Activated CD8-positive, alpha-beta T cell treated with anti-CD3 and anti-CD28 coated beads, Interleukin-2, amount 10 ng/mL, durations not matched to agents 7 days and 5 days (primary cell): ENCODE results near the gene BCAR1. TPM values are rescaled to one million over a fixed set of nuclear protein-coding genes. Genes with fewer than 3 reads are reported as not detected.
A peak's percentile ranks its signal among the peaks of the same experiment; 100 is the strongest.
"Not testable (repeated sequence)": the region's sequence is repeated elsewhere in the genome, so short reads cannot be mapped to it uniquely, and the experiment has no call there.

ENCODE experiments used
- ATAC-seq: fragments of 150-1000 bp; cut with Tn5 transposase; one replicate; pipeline ENCODE4 v1.10.0; 2021; ENCODE audit warnings: moderate library complexity
- CTCF ChIA-PET: fragments of 350-600 bp; sonication (Branson Sonifier 250); formaldehyde crosslinking; loops from one replicate; lab custom pipeline; 2021; ENCODE audit warnings: antibody characterized with exemption; lab: Charles Lee
- POLR2A ChIA-PET: fragments of 350-600 bp; sonication (Branson Sonifier 250); formaldehyde crosslinking; loops from one replicate; lab custom pipeline; 2021; ENCODE audit warnings: antibody characterized with exemption; lab: Charles Lee
- DNase-seq: peaks from one replicate; pipeline ENCODE4 v3.0.0-alpha.2; 2020
- H3K27ac Mint-ChIP-seq: one replicate; pipeline ENCODE4 v1.8.0; 2021; ENCODE audit warnings: mild to moderate bottlenecking, mixed read lengths
- H3K27me3 Mint-ChIP-seq: one replicate; pipeline ENCODE4 v1.8.0; 2021; ENCODE audit warnings: low read depth, mixed read lengths
- H3K36me3 Mint-ChIP-seq: one replicate; pipeline ENCODE4 v1.8.0; 2021; ENCODE audit warnings: low read depth, mixed read lengths
- H3K4me1 Mint-ChIP-seq: one replicate; pipeline ENCODE4 v1.8.0; 2021; ENCODE audit warnings: low read depth, mixed read lengths
- H3K4me3 Mint-ChIP-seq: one replicate; pipeline ENCODE4 v1.8.0; 2021; ENCODE audit warnings: mild to moderate bottlenecking, mixed read lengths
- H3K9me3 Mint-ChIP-seq: one replicate; pipeline ENCODE4 v1.8.0; 2022; ENCODE audit warnings: mixed read lengths; ENCODE audit not compliant: insufficient read depth
- total RNA-seq, 2 experiments: library from RNA; stranded (reverse); gene quantifications; one replicate each; pipeline ENCODE4 v1.2.3, GENCODE V29; 2021

BCAR1 gene
- total RNA-seq, 2 experiments from 2014 or later, result 0.08 TPM; not detected in 1

- Mint-ChIP-seq H3K4me3 (no peak overlapping the region), H3K36me3 (no peaks in the 10 kb centered on the region), H3K27ac (no peak overlapping the region), H3K27me3 (no peaks in the 10 kb centered on the region), H3K4me1 (peaks cover 7% of the 10 kb centered on the region), H3K9me3 (no peaks in the 10 kb centered on the region)
- CTCF ChIA-PET, result no interaction called here
- DNase-seq (no peak), ATAC-seq (no peak)
- POLR2A ChIA-PET, result no interaction called here
These were observed 26.3 kb downstream of the BCAR1 start for GRCh38 chr16:75225092-75225491.

GRCh38 chr16:75224306-75225082, 26.9 kb downstream of the BCAR1 start:
- no peak overlapping the region for H3K4me3 Mint-ChIP-seq
- CTCF ChIA-PET, result interaction anchor here (0.9 kb wide), 1 partner anchor 25 kb away, joined by 3 read pairs; no protein-coding TSS in a partner anchor
- DNase-seq, result no peak
- no peaks in the 10 kb centered on the region for H3K36me3 Mint-ChIP-seq
- H3K4me1 Mint-ChIP-seq, result peaks cover 12% of the 10 kb centered on the region
- POLR2A ChIA-PET, result no interaction called here
- H3K27ac Mint-ChIP-seq, result no peak overlapping the region
- no peak for ATAC-seq
- no peaks in the 10 kb centered on the region for H3K9me3 Mint-ChIP-seq
- no peaks in the 10 kb centered on the region for H3K27me3 Mint-ChIP-seq

- H3K9me3 Mint-ChIP-seq, H3K4me3 Mint-ChIP-seq, H3K27ac Mint-ChIP-seq, H3K27me3 Mint-ChIP-seq, ATAC-seq, CTCF ChIA-PET, POLR2A ChIA-PET, DNase-seq, H3K36me3 Mint-ChIP-seq: not testable (repeated sequence)
- H3K4me1 Mint-ChIP-seq, result peaks cover 19% of the 10 kb centered on the region
These were observed 28.3 kb downstream of the BCAR1 start for GRCh38 chr16:75223129-75223528.

GRCh38 chr16:75222271-75222783, 29.1 kb downstream of the BCAR1 start:
- DNase-seq, result no peak
- ChIA-PET POLR2A (no interaction called here), CTCF (interaction anchor here (5.4 kb wide), 1 partner anchor 21 kb away, joined by 63 read pairs; no protein-coding TSS in a partner anchor)
- H3K36me3 Mint-ChIP-seq, result no peaks in the 10 kb centered on the region
- no peaks in the 10 kb centered on the region for H3K9me3 Mint-ChIP-seq
- no peak overlapping the region for H3K27ac Mint-ChIP-seq
- H3K27me3 Mint-ChIP-seq, result no peaks in the 10 kb centered on the region
- H3K4me1 Mint-ChIP-seq, result peaks cover 19% of the 10 kb centered on the region
- no peak for ATAC-seq
- H3K4me3 Mint-ChIP-seq, result no peak overlapping the region

- H3K4me3 Mint-ChIP-seq, result peak overlapping the region; percentile 68
- peak overlapping the region; percentile 92 for H3K27ac Mint-ChIP-seq
- POLR2A ChIA-PET, result interaction anchor here (0.6 kb wide), 1 partner anchor 19 kb away, joined by 3 read pairs; no protein-coding TSS in a partner anchor
These were observed 31.6 kb downstream of the BCAR1 start for GRCh38 chr16:75219838-75220237.

GRCh38 chr16:75219088-75219487, 32.3 kb downstream of the BCAR1 start:
- POLR2A ChIA-PET, result interaction anchor here (0.6 kb wide), 1 partner anchor 18 kb away, joined by 3 read pairs; no protein-coding TSS in a partner anchor
- Mint-ChIP-seq H3K36me3 (no peaks in the 10 kb centered on the region), H3K9me3 (no peaks in the 10 kb centered on the region), H3K27me3 (no peaks in the 10 kb centered on the region), H3K27ac (peak overlapping the region; percentile 55), H3K4me1 (peaks cover 19% of the 10 kb centered on the region), H3K4me3 (no peak overlapping the region)
- DNase-seq, result no peak
- CTCF ChIA-PET, result interaction anchor here (1.2 to 5.4 kb wide), 4 partner anchors 15 to 245 kb away, joined by 4 to 63 read pairs (median 6); no protein-coding TSS in a partner anchor
- ATAC-seq, result no peak

More at GRCh38 chr16:75219838-75220237, 31.6 kb downstream of the BCAR1 start:
- CTCF ChIA-PET, result interaction anchor here (0.6 to 5.4 kb wide), 5 partner anchors 14 to 244 kb away, joined by 3 to 63 read pairs (median 5); no protein-coding TSS in a partner anchor
- H3K27me3 Mint-ChIP-seq, result no peaks in the 10 kb centered on the region
- peak; percentile 92 for ATAC-seq
- H3K4me1 Mint-ChIP-seq, result peaks cover 19% of the 10 kb centered on the region
- no peaks in the 10 kb centered on the region for H3K36me3 Mint-ChIP-seq
- no peaks in the 10 kb centered on the region for H3K9me3 Mint-ChIP-seq
- peak; percentile 62 for DNase-seq

GRCh38 chr16:75218256-75219076, 33.0 kb downstream of the BCAR1 start, which contains the start of gene CTRB1:
Gene CTRB1 (plus strand): TSS chr16:75218988. CDS start chr16:75219008, 20 bp downstream.
- H3K36me3 Mint-ChIP-seq, result no peaks in the 10 kb centered on the region
- ChIA-PET CTCF (interaction anchor here (5.4 kb wide), 1 partner anchor 17 kb away, joined by 63 read pairs; no protein-coding TSS in a partner anchor), POLR2A (interaction anchor here (0.5 kb wide), 1 partner anchor 16 kb away, joined by 3 read pairs; no protein-coding TSS in a partner anchor)
- peaks cover 19% of the 10 kb centered on the region for H3K4me1 Mint-ChIP-seq
- no peaks in the 10 kb centered on the region for H3K9me3 Mint-ChIP-seq
- H3K27ac Mint-ChIP-seq, result peak within 1 kb of the TSS; percentile 92
- ATAC-seq, result no peak
- no peak for DNase-seq
- peak within 1 kb of the TSS; percentile 68 for H3K4me3 Mint-ChIP-seq
- no peaks in the 10 kb centered on the region for H3K27me3 Mint-ChIP-seq

- peaks cover 19% of the 10 kb centered on the region for H3K4me1 Mint-ChIP-seq
- no peaks in the 10 kb centered on the region for H3K36me3 Mint-ChIP-seq
- ATAC-seq, result no peak
- ChIA-PET CTCF (interaction anchor here (5.4 kb wide), 1 partner anchor 16 kb away, joined by 63 read pairs; no protein-coding TSS in a partner anchor), POLR2A (interaction anchor here (0.5 kb wide), 1 partner anchor 15 kb away, joined by 3 read pairs; no protein-coding TSS in a partner anchor)
- H3K27ac Mint-ChIP-seq, result no peak overlapping the region
- H3K4me3 Mint-ChIP-seq, result no peak overlapping the region
- no peaks in the 10 kb centered on the region for H3K9me3 Mint-ChIP-seq
- no peaks in the 10 kb centered on the region for H3K27me3 Mint-ChIP-seq
- no peak for DNase-seq
These were observed 34.0 kb downstream of the BCAR1 start for GRCh38 chr16:75217389-75217851.

GRCh38 chr16:75216576-75216975, 34.8 kb downstream of the BCAR1 start:
- POLR2A ChIA-PET, result no interaction called here
- H3K4me3 Mint-ChIP-seq, result no peak overlapping the region

GRCh38 chr16:75216127-75216526, 35.3 kb downstream of the BCAR1 start:
- H3K27me3 Mint-ChIP-seq, result no peaks in the 10 kb centered on the region
- H3K27ac Mint-ChIP-seq, result no peak overlapping the region
- no peaks in the 10 kb centered on the region for H3K36me3 Mint-ChIP-seq
- no peaks in the 10 kb centered on the region for H3K9me3 Mint-ChIP-seq
- ChIA-PET POLR2A (no interaction called here), CTCF (interaction anchor here (0.6 to 1.0 kb wide), 2 partner anchors 17 to 169 kb away, joined by 3 read pairs; no protein-coding TSS in a partner anchor)
- no peak for ATAC-seq
- H3K4me1 Mint-ChIP-seq, result peaks cover 19% of the 10 kb centered on the region
- DNase-seq, result no peak
- no peak overlapping the region for H3K4me3 Mint-ChIP-seq

More at GRCh38 chr16:75216576-75216975, 34.8 kb downstream of the BCAR1 start:
- Mint-ChIP-seq H3K27ac (no peak overlapping the region), H3K9me3 (no peaks in the 10 kb centered on the region), H3K27me3 (no peaks in the 10 kb centered on the region), H3K4me1 (peaks cover 19% of the 10 kb centered on the region), H3K36me3 (no peaks in the 10 kb centered on the region)
- CTCF ChIA-PET, result interaction anchor here (1.0 kb wide), 1 partner anchor 169 kb away, joined by 3 read pairs; no protein-coding TSS in a partner anchor
- DNase-seq (no peak), ATAC-seq (no peak)

GRCh38 chr16:75211286-75211685, 40.1 kb downstream of the BCAR1 start:
- DNase-seq, ATAC-seq, H3K4me1 Mint-ChIP-seq, H3K36me3 Mint-ChIP-seq, H3K27ac Mint-ChIP-seq, H3K4me3 Mint-ChIP-seq, H3K9me3 Mint-ChIP-seq, H3K27me3 Mint-ChIP-seq: not testable (repeated sequence)
- CTCF ChIA-PET, result interaction anchor here (2.5 kb wide), 1 partner anchor 12 kb away, joined by 7 read pairs; no protein-coding TSS in a partner anchor
- POLR2A ChIA-PET, result interaction anchor here (0.6 kb wide), 1 partner anchor 65 kb away, joined by 3 read pairs; no protein-coding TSS in a partner anchor
